NCI-H774 (cell line): ENCODE results near the gene TNFAIP2.

Experiments used
- DNase-seq: peaks from one replicate; lab custom pipeline; 2025; lab: John Stamatoyannopoulos, UW

Gene TNFAIP2

GRCh38 chr14:103121846-103122584 lies 1.2 kb upstream of the TNFAIP2 start:
- peak; percentile 95 for DNase-seq

- peak; percentile 29 for DNase-seq
Observed at GRCh38 chr14:103122585-103122946, 695 bp upstream of the TNFAIP2 start.

- no peak for DNase-seq
Observed at GRCh38 chr14:103123634-103124500, 606 bp downstream of the TNFAIP2 start.

GRCh38 chr14:103124501-103125001 lies 1.3 kb downstream of the TNFAIP2 start:
- no peak for DNase-seq

GRCh38 chr14:103125098-103126070 lies 2.1 kb downstream of the TNFAIP2 start:
- no peak for DNase-seq

- DNase-seq, result no peak
Observed at GRCh38 chr14:103126088-103126872, 3.0 kb downstream of the TNFAIP2 start.

- no peak for DNase-seq
Observed at GRCh38 chr14:103126873-103127304, 3.6 kb downstream of the TNFAIP2 start.

GRCh38 chr14:103127356-103127755 lies 4.1 kb downstream of the TNFAIP2 start:
- no peak for DNase-seq

- no peak for DNase-seq
Observed at GRCh38 chr14:103127861-103128598, 4.8 kb downstream of the TNFAIP2 start.

GRCh38 chr14:103128631-103129300 lies 5.5 kb downstream of the TNFAIP2 start:
- DNase-seq, result no peak

GRCh38 chr14:103129301-103130016 lies 6.2 kb downstream of the TNFAIP2 start:
- no peak for DNase-seq

GRCh38 chr14:103130017-103130764 lies 6.9 kb downstream of the TNFAIP2 start:
- DNase-seq, result no peak

GRCh38 chr14:103130965-103131364 lies 7.7 kb downstream of the TNFAIP2 start:
- no peak for DNase-seq

- no peak for DNase-seq
Observed at GRCh38 chr14:103131580-103131979, 8.3 kb downstream of the TNFAIP2 start.

GRCh38 chr14:103132381-103133209 lies 9.3 kb downstream of the TNFAIP2 start:
- DNase-seq, result no peak

- no peak for DNase-seq
Observed at GRCh38 chr14:103133210-103134140, 10.2 kb downstream of the TNFAIP2 start.
